ENCODE results near the gene SEMA4A.
A peak's percentile ranks its signal among the peaks of the same experiment; 100 is the strongest.

SEMA4A gene

GRCh38 chr1:156153362-156153761, at the start of gene SEMA4A:
SEMA4A (plus strand) TSS chr1:156153585; CDS start chr1:156154579, 994 bp downstream.
- Histone ChIP-seq H3K36me3 (ENCODE audit: insufficient read depth, low read length) (0 out of 2 replicates have a peak, but pooled peaks cover 3% of the 10 kb centered on the region), H3K9me3 (ENCODE audit: control insufficient read depth, insufficient read depth, low read length) (no peaks in the 10 kb centered on the region), H3K4me1 (ENCODE audit: insufficient read depth, low read length) (peaks cover 43% of the 10 kb centered on the region), H3K9ac (ENCODE audit: low read depth, low read length) (no peak within 1 kb of the TSS)

- no peaks in the 10 kb centered on the region for H3K36me3 ChIP-seq (ENCODE audit: insufficient read depth, low read length)
- no peaks in the 10 kb centered on the region for H3K9me3 ChIP-seq (ENCODE audit: control insufficient read depth, insufficient read depth, low read length)
- peaks cover 58% of the 10 kb centered on the region for H3K4me1 ChIP-seq (ENCODE audit: insufficient read depth, low read length)
- no peak overlapping the region for H3K9ac ChIP-seq (ENCODE audit: low read depth, low read length)
Observed at GRCh38 chr1:156104065-156104810, 49.1 kb upstream of the SEMA4A start.

- no peaks in the 10 kb centered on the region for H3K36me3 ChIP-seq (ENCODE audit: insufficient read depth, low read length)
- no peaks in the 10 kb centered on the region for H3K9me3 ChIP-seq (ENCODE audit: control insufficient read depth, insufficient read depth, low read length)
- peak overlapping the region; percentile 77 for H3K9ac ChIP-seq (ENCODE audit: low read depth, low read length)
- peaks cover 56% of the 10 kb centered on the region for H3K4me1 ChIP-seq (ENCODE audit: insufficient read depth, low read length)
Observed at GRCh38 chr1:156104861-156105832, 48.2 kb upstream of the SEMA4A start.

GRCh38 chr1:156106624-156107488, 46.5 kb upstream of the SEMA4A start:
- Histone ChIP-seq H3K9ac (ENCODE audit: low read depth, low read length) (peak overlapping the region; percentile 30), H3K36me3 (ENCODE audit: insufficient read depth, low read length) (no peaks in the 10 kb centered on the region), H3K9me3 (ENCODE audit: control insufficient read depth, insufficient read depth, low read length) (no peaks in the 10 kb centered on the region), H3K4me1 (ENCODE audit: insufficient read depth, low read length) (peaks cover 41% of the 10 kb centered on the region)

GRCh38 chr1:156108057-156108456, 45.3 kb upstream of the SEMA4A start:
- Histone ChIP-seq H3K36me3 (ENCODE audit: insufficient read depth, low read length) (no peaks in the 10 kb centered on the region), H3K9ac (ENCODE audit: low read depth, low read length) (no peak overlapping the region), H3K9me3 (ENCODE audit: control insufficient read depth, insufficient read depth, low read length) (no peaks in the 10 kb centered on the region), H3K4me1 (ENCODE audit: insufficient read depth, low read length) (peaks cover 39% of the 10 kb centered on the region)

- Histone ChIP-seq H3K36me3 (ENCODE audit: insufficient read depth, low read length) (no peaks in the 10 kb centered on the region), H3K4me1 (ENCODE audit: insufficient read depth, low read length) (peaks cover 34% of the 10 kb centered on the region), H3K9ac (ENCODE audit: low read depth, low read length) (no peak overlapping the region), H3K9me3 (ENCODE audit: control insufficient read depth, insufficient read depth, low read length) (no peaks in the 10 kb centered on the region)
Observed at GRCh38 chr1:156108664-156109241, 44.6 kb upstream of the SEMA4A start.

GRCh38 chr1:156110252-156110651, 43.1 kb upstream of the SEMA4A start:
- Histone ChIP-seq H3K36me3 (ENCODE audit: insufficient read depth, low read length) (no peaks in the 10 kb centered on the region), H3K4me1 (ENCODE audit: insufficient read depth, low read length) (peaks cover 19% of the 10 kb centered on the region; the same call in 1 of the 2 replicates), H3K9ac (ENCODE audit: low read depth, low read length) (no peak overlapping the region), H3K9me3 (ENCODE audit: control insufficient read depth, insufficient read depth, low read length) (no peaks in the 10 kb centered on the region)

- Histone ChIP-seq H3K4me1 (ENCODE audit: insufficient read depth, low read length) (peaks cover 14% of the 10 kb centered on the region; the same call in 1 of the 2 replicates), H3K9ac (ENCODE audit: low read depth, low read length) (no peak overlapping the region), H3K36me3 (ENCODE audit: insufficient read depth, low read length) (no peaks in the 10 kb centered on the region), H3K9me3 (ENCODE audit: control insufficient read depth, insufficient read depth, low read length) (no peaks in the 10 kb centered on the region)
Observed at GRCh38 chr1:156111355-156111962, 41.9 kb upstream of the SEMA4A start.

GRCh38 chr1:156112276-156113137, 40.9 kb upstream of the SEMA4A start:
- H3K9ac ChIP-seq (ENCODE audit: low read depth, low read length): no peak overlapping the region
- H3K9me3 ChIP-seq (ENCODE audit: control insufficient read depth, insufficient read depth, low read length): no peaks in the 10 kb centered on the region

GRCh38 chr1:156113282-156113950, 40.0 kb upstream of the SEMA4A start:
- Histone ChIP-seq H3K4me1 (ENCODE audit: insufficient read depth, low read length) (peaks cover 10% of the 10 kb centered on the region; the same call in 1 of the 2 replicates), H3K36me3 (ENCODE audit: insufficient read depth, low read length) (no peaks in the 10 kb centered on the region), H3K9ac (ENCODE audit: low read depth, low read length) (peak overlapping the region; percentile 47), H3K9me3 (ENCODE audit: control insufficient read depth, insufficient read depth, low read length) (no peaks in the 10 kb centered on the region)

More at GRCh38 chr1:156112276-156113137, 40.9 kb upstream of the SEMA4A start:
- Histone ChIP-seq H3K4me1 (ENCODE audit: insufficient read depth, low read length) (peaks cover 7% of the 10 kb centered on the region; the same call in 1 of the 2 replicates), H3K36me3 (ENCODE audit: insufficient read depth, low read length) (no peaks in the 10 kb centered on the region)

GRCh38 chr1:156114101-156114918, 39.1 kb upstream of the SEMA4A start, which contains the start of gene LMNA:
LMNA (plus strand) TSS chr1:156114711; CDS start chr1:156114919, 208 bp downstream.
- Histone ChIP-seq H3K36me3 (ENCODE audit: insufficient read depth, low read length) (no peaks in the 10 kb centered on the region), H3K9me3 (ENCODE audit: control insufficient read depth, insufficient read depth, low read length) (no peaks in the 10 kb centered on the region), H3K9ac (ENCODE audit: low read depth, low read length) (peak within 1 kb of the TSS; percentile 81), H3K4me1 (ENCODE audit: insufficient read depth, low read length) (peaks cover 14% of the 10 kb centered on the region; the same call in 1 of the 2 replicates)
